Panc1 (cell line): ENCODE results near the gene FIP1L1. TPM values are rescaled to one million over a fixed set of nuclear protein-coding genes. Genes with fewer than 3 reads are reported as not detected.

ENCODE experiments used
- ATAC-seq: fragments of 200-7000 bp; cut with Tn5 transposase; 2 replicates; pipeline ENCODE4 v1.9.1; 2020; ENCODE audit warnings: mild to moderate bottlenecking, moderate library complexity
- BruUV-seq: library from RNA; stranded (reverse); fragments of 400-500 nt; replicated peaks from 2 replicates; lab custom pipeline; 2021; lab: Mats Ljungman, UMichigan
- CTCF ChIA-PET: fragments of 300-600 bp; sonication (Branson Sonifier 250); formaldehyde crosslinking; loops from one replicate; lab custom pipeline; 2022; ENCODE audit warnings: antibody characterized with exemption; lab: Charles Lee
- POLR2A ChIA-PET: fragments of 300-600 bp; sonication (Branson Sonifier 250); formaldehyde crosslinking; loops from one replicate; lab custom pipeline; 2022; ENCODE audit warnings: antibody characterized with exemption; lab: Charles Lee
- DNase-seq: peaks from one replicate; pipeline ENCODE4 v3.0.0-alpha.2; 2010; ENCODE audit warnings: low read depth, low spot score
- H3K27ac ChIP-seq: 2 replicates; pipeline ENCODE4 v1.5.1; 2011; ENCODE audit warnings: mild to moderate bottlenecking, low read length, inconsistent platforms
- H3K27me3 ChIP-seq: fragments of 200-500 bp; sonication (Bioruptor generic); 2 replicates; pipeline ENCODE4 v1.6.0; 2014; ENCODE audit warnings: low read length, inconsistent platforms; ENCODE audit not compliant: control insufficient read depth, insufficient read depth
- H3K36me3 ChIP-seq: fragments of 200-500 bp; sonication (Bioruptor generic); 2 replicates; pipeline ENCODE4 v1.5.1; 2014; ENCODE audit warnings: inconsistent platforms, mild to moderate bottlenecking, low read length, moderate library complexity; ENCODE audit not compliant: control insufficient read depth, insufficient read depth
- H3K4me1 ChIP-seq: 2 replicates; pipeline ENCODE4 v1.5.1; 2011; ENCODE audit warnings: inconsistent platforms, mild to moderate bottlenecking, low read length, moderate library complexity; ENCODE audit not compliant: control insufficient read depth, insufficient read depth
- H3K4me3 ChIP-seq, 2 experiments: 2 replicates each; pipeline ENCODE4 v1.5.1; 2011 to 2012; ENCODE audit warnings: low read depth in 2 of 2, low read length in 2 of 2, mild to moderate bottlenecking in 2 of 2, inconsistent platforms in 1 of 2, moderate library complexity in 1 of 2
- H3K9me3 ChIP-seq: fragments of 200-500 bp; sonication (Bioruptor generic); 2 replicates; pipeline ENCODE4 v1.5.1; 2014; ENCODE audit warnings: low read depth, mild to moderate bottlenecking, inconsistent platforms, low read length, moderate library complexity; ENCODE audit not compliant: control insufficient read depth, insufficient read depth
- POLR2AphosphoS5 ChIP-seq: IDR thresholded peaks from 2 replicates; pipeline ENCODE4 v1.6.1; 2012; ENCODE audit warnings: mild to moderate bottlenecking, low read depth, low read length, moderate library complexity
- REST ChIP-seq, 2 experiments: IDR thresholded peaks; 2 replicates each; pipeline ENCODE4 v1.6.1; 2011 to 2012; ENCODE audit warnings: low read depth in 2 of 2, control low read depth in 1 of 2, low read length in 1 of 2, mild to moderate bottlenecking in 1 of 2, moderate library complexity in 1 of 2; ENCODE audit not compliant: insufficient read depth in 1 of 2
- SIN3A ChIP-seq: IDR thresholded peaks from 2 replicates; pipeline ENCODE4 v1.6.1; 2012; ENCODE audit warnings: low read depth, mild to moderate bottlenecking, low read length, moderate library complexity, borderline replicate concordance; ENCODE audit not compliant: insufficient read depth
- TCF7L2 ChIP-seq: IDR thresholded peaks from 2 replicates; pipeline ENCODE4 v1.6.1; 2011; ENCODE audit warnings: mild to moderate bottlenecking, low read depth, low read length, inconsistent platforms
- in situ Hi-C: cut with HindIII; loops from 2 replicates; pipeline ENCODE4 v1.10.0; 2016; ENCODE audit warnings: low sequenced_read_pairs, low pct_unique_long_range_greater_than_20kb
- intact Hi-C: fragments of 100-400 bp; cut with micrococcal nuclease; formaldehyde crosslinking; loops from one replicate; pipeline ENCODE4 v1.10.0; 2022; ENCODE audit not compliant: unreplicated experiment
- total RNA-seq: library from RNA; stranded (reverse); gene quantifications from one replicate; pipeline ENCODE4 v1.2.1, GENCODE V29; 2021; ENCODE audit not compliant: unreplicated experiment
- TF ChIP-seq, protein P1 (sequence below): fragments of 450-650 bp; IDR thresholded peaks from 2 replicates; pipeline ENCODE4 v1.5.1; 2017; ENCODE audit warnings: mild to moderate bottlenecking

The FIP1L1 gene
- total RNA-seq, 1 experiment from 2014 or later = 35.5 TPM

GRCh38 chr4:53436251-53436650, 58.8 kb downstream of the FIP1L1 start:
- no TSS peak for BruUV-seq
- no peak overlapping the region for H3K4me3 ChIP-seq
- POLR2A ChIA-PET = no interaction called here
- H3K4me1 ChIP-seq = no peaks in the 10 kb centered on the region
- peaks cover 5% of the 10 kb centered on the region for H3K36me3 ChIP-seq
- H3K27ac ChIP-seq = no peak overlapping the region
- in situ Hi-C loops (no loop called here), intact Hi-C loops (no loop called here)
- no peaks in the 10 kb centered on the region for H3K27me3 ChIP-seq
- DNase-seq = no peak
- no peaks in the 10 kb centered on the region for H3K9me3 ChIP-seq
- CTCF ChIA-PET = no interaction called here
- no peak for TF ChIP-seq TCF7L2
- no peak for TF ChIP-seq REST (IDR thresholded peaks at IDR 0.05; ENCODE audit: insufficient read depth in 1 of 2, low read depth in 2 of 2, low read length in 1 of 2)
- no peak for TF ChIP-seq POLR2AphosphoS5
- TF ChIP-seq, protein P1, sequence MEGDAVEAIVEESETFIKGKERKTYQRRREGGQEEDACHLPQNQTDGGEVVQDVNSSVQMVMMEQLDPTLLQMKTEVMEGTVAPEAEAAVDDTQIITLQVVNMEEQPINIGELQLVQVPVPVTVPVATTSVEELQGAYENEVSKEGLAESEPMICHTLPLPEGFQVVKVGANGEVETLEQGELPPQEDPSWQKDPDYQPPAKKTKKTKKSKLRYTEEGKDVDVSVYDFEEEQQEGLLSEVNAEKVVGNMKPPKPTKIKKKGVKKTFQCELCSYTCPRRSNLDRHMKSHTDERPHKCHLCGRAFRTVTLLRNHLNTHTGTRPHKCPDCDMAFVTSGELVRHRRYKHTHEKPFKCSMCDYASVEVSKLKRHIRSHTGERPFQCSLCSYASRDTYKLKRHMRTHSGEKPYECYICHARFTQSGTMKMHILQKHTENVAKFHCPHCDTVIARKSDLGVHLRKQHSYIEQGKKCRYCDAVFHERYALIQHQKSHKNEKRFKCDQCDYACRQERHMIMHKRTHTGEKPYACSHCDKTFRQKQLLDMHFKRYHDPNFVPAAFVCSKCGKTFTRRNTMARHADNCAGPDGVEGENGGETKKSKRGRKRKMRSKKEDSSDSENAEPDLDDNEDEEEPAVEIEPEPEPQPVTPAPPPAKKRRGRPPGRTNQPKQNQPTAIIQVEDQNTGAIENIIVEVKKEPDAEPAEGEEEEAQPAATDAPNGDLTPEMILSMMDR = no peak
- no peak for TF ChIP-seq SIN3A
- ATAC-seq = no peak

- DNase-seq (no peak), ATAC-seq (no peak)
- TF ChIP-seq SIN3A = no peak
- H3K9me3 ChIP-seq = no peaks in the 10 kb centered on the region
- POLR2A ChIA-PET = no interaction called here
- peaks cover 5% of the 10 kb centered on the region; the same call in 1 of the 2 replicates for H3K36me3 ChIP-seq
- in situ Hi-C loops = no loop called here
- intact Hi-C loops = no loop called here
- no peak overlapping the region for H3K4me3 ChIP-seq
- BruUV-seq = no TSS peak
- no peaks in the 10 kb centered on the region for H3K4me1 ChIP-seq
- no peak overlapping the region for H3K27ac ChIP-seq
- CTCF ChIA-PET = no interaction called here
- no peaks in the 10 kb centered on the region for H3K27me3 ChIP-seq
Measured at GRCh38 chr4:53441564-53441963, 64.1 kb downstream of the FIP1L1 start.

GRCh38 chr4:53444954-53445353, 67.5 kb downstream of the FIP1L1 start:
- intact Hi-C loops (no loop called here), in situ Hi-C loops (no loop called here)
- ATAC-seq (no peak), DNase-seq (no peak)
- no peak for TF ChIP-seq POLR2AphosphoS5
- no peak for TF ChIP-seq REST (IDR thresholded peaks at IDR 0.05; ENCODE audit: insufficient read depth in 1 of 2, low read depth in 2 of 2, low read length in 1 of 2)
- no peak for TF ChIP-seq SIN3A
- TF ChIP-seq TCF7L2 = no peak
- TF ChIP-seq, protein P1 = no peak
- no peaks in the 10 kb centered on the region for H3K27me3 ChIP-seq
- no peaks in the 10 kb centered on the region for H3K9me3 ChIP-seq
- H3K36me3 ChIP-seq = peaks cover 2% of the 10 kb centered on the region; the same call in 1 of the 2 replicates
- H3K4me3 ChIP-seq = no peak overlapping the region
- ChIA-PET POLR2A (no interaction called here), CTCF (no interaction called here)
- H3K4me1 ChIP-seq = no peaks in the 10 kb centered on the region
- no peak overlapping the region for H3K27ac ChIP-seq
- BruUV-seq = no TSS peak
